Measurements from ENCODE around the gene WBP11. TPM values are rescaled to one million over a fixed set of nuclear protein-coding genes. Genes with fewer than 3 reads are reported as not detected.

The WBP11 gene
- total and polyA plus RNA-seq, 5 donors: 19.3 to 63.7 (median 53.2) TPM

- peaks cover 8% of the 10 kb centered on the region for H3K4me1 ChIP-seq (ENCODE audit: control insufficient read depth, insufficient read depth, low read length)
- H3K27me3 ChIP-seq (ENCODE audit: control insufficient read depth, insufficient read depth): no peaks in the 10 kb centered on the region
- H3K9me3 ChIP-seq (ENCODE audit: control insufficient read depth, low read length): no peaks in the 10 kb centered on the region
- no peak overlapping the region for H3K27ac ChIP-seq (ENCODE audit: low read length)
- peak overlapping the region; percentile 80 for H3K4me3 ChIP-seq (ENCODE audit: low read length)
- intact Hi-C loops (cut with DNase I): loop anchor here in 2 of 4 donors (5.0 to 10.0 kb wide), 2 partner anchors 68 to 150 kb away; a partner anchor contains a TSS
- DNase-seq (no peak), ATAC-seq (no peak)
- WGBS: 54% methylated on average over 3 of the region's 3 CpGs
These were observed 39.0 kb upstream of the WBP11 start for GRCh38 chr12:14842315-14842714.

DNA sequence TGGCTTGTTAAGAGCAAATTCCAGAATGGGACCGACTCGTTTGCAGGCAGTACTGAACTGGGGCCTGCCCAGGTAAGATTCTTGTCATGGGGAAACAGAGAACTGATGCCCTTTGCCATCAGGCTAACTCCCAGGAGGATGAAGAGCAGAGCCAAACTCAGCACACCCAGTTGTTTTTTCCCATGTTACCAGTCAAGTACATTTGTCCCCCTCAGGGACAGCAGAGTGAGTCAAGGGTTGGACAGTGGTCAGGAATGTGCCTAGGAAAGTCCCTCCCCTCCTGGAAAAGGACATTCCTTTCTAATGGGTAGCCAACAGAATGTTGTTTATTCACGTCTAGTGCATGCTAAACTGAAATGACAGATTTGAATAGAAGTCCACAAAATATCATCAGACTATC is 38.5 kb upstream of the WBP11 start:
- peak; percentile 75 to 83 (median 78) for DNase-seq
- 18% methylated on average over 3 of the region's 3 CpGs for WGBS
- intact Hi-C loops (cut with DNase I): loop anchor here in 2 of 4 donors (5.0 to 10.0 kb wide), 2 partner anchors 67 to 151 kb away; a partner anchor contains a TSS
- H3K9me3 ChIP-seq (ENCODE audit: control insufficient read depth, low read length): no peaks in the 10 kb centered on the region
- no peaks in the 10 kb centered on the region for H3K27me3 ChIP-seq (ENCODE audit: control insufficient read depth, insufficient read depth)
- ATAC-seq: peak; percentile 91 to 92
- peaks cover 8% of the 10 kb centered on the region for H3K4me1 ChIP-seq (ENCODE audit: control insufficient read depth, insufficient read depth, low read length)
- peak overlapping the region; percentile 80 for H3K4me3 ChIP-seq (ENCODE audit: low read length)
- H3K27ac ChIP-seq (ENCODE audit: low read length): peak overlapping the region; percentile 94

DNA sequence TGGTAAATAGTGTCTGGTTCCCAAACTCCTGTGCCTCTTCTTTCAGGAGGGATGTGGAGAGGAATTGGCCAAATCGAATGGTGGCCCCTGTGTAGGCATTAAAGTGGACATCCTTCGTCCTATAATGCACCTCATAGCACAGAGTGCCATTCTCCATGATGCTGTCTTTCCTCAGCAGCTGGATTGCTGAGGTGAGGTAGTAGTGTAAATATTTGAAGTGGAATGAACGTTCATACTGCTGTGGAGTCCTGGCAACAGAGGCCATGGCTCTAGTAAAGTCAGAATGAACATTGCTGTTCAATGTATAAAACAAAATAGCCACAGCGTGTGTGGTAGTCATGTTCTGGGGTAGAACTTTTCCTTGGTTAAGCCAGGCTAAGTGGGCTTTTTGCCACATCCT is 37.3 kb upstream of the WBP11 start:
- ATAC-seq (no peak), DNase-seq (no peak)
- 86% methylated on average over 4 of the region's 4 CpGs for WGBS
- Histone ChIP-seq H3K27me3 (ENCODE audit: control insufficient read depth, insufficient read depth) (no peaks in the 10 kb centered on the region), H3K4me3 (ENCODE audit: low read length) (peak overlapping the region; percentile 80), H3K27ac (ENCODE audit: low read length) (peak overlapping the region; percentile 62), H3K4me1 (ENCODE audit: control insufficient read depth, insufficient read depth, low read length) (peaks cover 11% of the 10 kb centered on the region), H3K9me3 (ENCODE audit: control insufficient read depth, low read length) (no peaks in the 10 kb centered on the region)
- intact Hi-C loops (cut with DNase I): loop anchor here in 2 of 4 donors (5.0 to 10.0 kb wide), 2 partner anchors 66 to 152 kb away; a partner anchor contains a TSS

- no peaks in the 10 kb centered on the region for H3K27me3 ChIP-seq (ENCODE audit: control insufficient read depth, insufficient read depth)
- DNase-seq: no peak
- H3K27ac ChIP-seq (ENCODE audit: low read length): no peak overlapping the region
- no peak for ATAC-seq
- peaks cover 11% of the 10 kb centered on the region for H3K4me1 ChIP-seq (ENCODE audit: control insufficient read depth, insufficient read depth, low read length)
- intact Hi-C loops (cut with DNase I): no loop called here
- 92% methylated on average over 1 of the region's 1 CpG for WGBS
- H3K9me3 ChIP-seq (ENCODE audit: control insufficient read depth, low read length): no peaks in the 10 kb centered on the region
- peak overlapping the region; percentile 33 for H3K4me3 ChIP-seq (ENCODE audit: low read length)
These were observed 36.0 kb upstream of the WBP11 start for GRCh38 chr12:14839262-14839661.

DNA sequence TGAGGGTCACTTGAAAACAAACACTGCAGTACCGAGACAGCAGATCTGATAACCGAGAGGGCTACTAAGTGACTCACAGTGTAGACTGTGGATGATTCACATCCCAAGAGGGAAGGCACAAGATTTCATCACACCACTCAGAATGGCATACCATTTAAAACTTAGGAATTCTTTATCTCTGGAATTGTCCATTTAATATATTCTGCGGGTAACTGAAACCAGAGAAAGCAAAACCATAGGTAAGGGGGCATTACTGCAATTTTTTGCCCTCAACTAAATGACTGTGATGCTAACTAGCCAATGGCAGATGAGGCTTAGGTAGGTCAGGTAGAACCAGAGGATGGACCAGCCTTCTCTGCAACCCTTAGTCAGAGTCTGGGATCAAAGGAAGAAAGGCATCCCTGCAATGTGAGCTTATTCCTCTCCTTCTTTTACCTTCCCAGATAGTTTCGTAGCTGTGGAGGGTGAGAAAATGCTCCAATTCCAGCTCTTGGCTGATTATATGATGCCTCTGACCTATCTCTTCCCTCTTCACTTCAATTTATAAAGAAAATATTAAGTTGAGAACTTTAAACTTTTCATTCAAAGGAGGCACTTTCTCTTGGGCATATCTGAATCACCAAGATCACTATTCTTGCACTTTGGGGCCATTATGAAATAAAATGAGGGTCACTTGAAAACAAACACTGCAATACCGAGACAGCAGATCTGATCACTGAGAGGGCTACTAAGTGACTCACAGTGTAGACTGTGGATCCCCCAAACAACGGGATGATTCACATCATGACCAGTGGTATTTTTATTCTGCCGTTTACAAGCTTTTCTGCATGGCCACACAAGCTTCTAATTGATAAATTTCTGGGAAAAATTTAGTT is 33.3 kb upstream of the WBP11 start:
- Histone ChIP-seq H3K27ac (ENCODE audit: low read length) (peak overlapping the region; percentile 39), H3K27me3 (ENCODE audit: control insufficient read depth, insufficient read depth) (no peaks in the 10 kb centered on the region), H3K4me3 (ENCODE audit: low read length) (peak overlapping the region; percentile 15), H3K9me3 (ENCODE audit: control insufficient read depth, low read length) (no peaks in the 10 kb centered on the region), H3K4me1 (ENCODE audit: control insufficient read depth, insufficient read depth, low read length) (peaks cover 9% of the 10 kb centered on the region)
- intact Hi-C loops (cut with DNase I): no loop called here
- ATAC-seq (peak; percentile 79 to 88), DNase-seq (no peak)
- WGBS: 69% methylated on average over 7 of the region's 7 CpGs

DNA sequence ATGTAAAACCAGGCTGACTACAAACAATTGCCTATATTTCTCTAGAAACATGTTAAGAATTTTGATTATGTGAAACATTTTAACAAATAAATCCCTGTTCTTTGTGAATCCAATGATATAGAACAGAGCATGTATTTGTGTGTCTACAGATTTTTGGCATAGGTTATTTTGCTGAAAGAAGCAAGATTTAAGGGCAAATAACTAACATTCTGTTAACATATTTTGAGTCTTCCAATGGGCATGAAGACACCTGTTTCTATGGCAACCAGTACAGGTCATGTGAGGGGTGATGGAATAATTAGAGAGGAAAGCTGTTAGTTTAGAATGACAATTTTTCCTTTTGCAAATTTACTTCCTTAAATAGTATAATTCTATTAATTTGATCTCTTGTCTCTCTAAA is 31.2 kb upstream of the WBP11 start:
- intact Hi-C loops (cut with DNase I): no loop called here
- Histone ChIP-seq H3K9me3 (ENCODE audit: control insufficient read depth, low read length) (no peaks in the 10 kb centered on the region), H3K4me1 (ENCODE audit: control insufficient read depth, insufficient read depth, low read length) (peaks cover 3% of the 10 kb centered on the region), H3K27me3 (ENCODE audit: control insufficient read depth, insufficient read depth) (no peaks in the 10 kb centered on the region), H3K4me3 (ENCODE audit: low read length) (no peak overlapping the region), H3K27ac (ENCODE audit: low read length) (no peak overlapping the region)
- ATAC-seq (no peak), DNase-seq (no peak)

DNA sequence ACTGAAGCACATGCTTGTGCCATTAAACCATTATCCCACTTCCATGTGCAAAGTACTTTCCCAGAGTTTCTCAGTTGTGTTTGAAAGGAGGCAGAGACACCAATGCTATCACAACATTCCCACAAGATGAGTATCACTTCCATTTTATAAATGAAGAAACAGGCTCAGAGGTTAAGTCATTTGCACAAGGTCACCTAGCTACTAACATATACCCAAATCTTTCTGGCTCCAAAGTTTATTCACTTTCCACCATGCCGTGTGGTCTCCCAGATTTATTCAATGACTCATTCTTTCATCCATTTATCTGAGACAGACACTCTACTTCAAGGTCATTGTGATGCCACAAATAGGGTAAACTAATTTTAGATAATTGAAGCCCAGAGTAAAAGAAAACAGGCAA is 30.7 kb upstream of the WBP11 start:
- Histone ChIP-seq H3K4me1 (ENCODE audit: control insufficient read depth, insufficient read depth, low read length) (peaks cover 3% of the 10 kb centered on the region), H3K27me3 (ENCODE audit: control insufficient read depth, insufficient read depth) (no peaks in the 10 kb centered on the region), H3K4me3 (ENCODE audit: low read length) (no peak overlapping the region), H3K9me3 (ENCODE audit: control insufficient read depth, low read length) (no peaks in the 10 kb centered on the region), H3K27ac (ENCODE audit: low read length) (no peak overlapping the region)
- intact Hi-C loops (cut with DNase I): no loop called here
- WGBS: 18% methylated on average over 1 of the region's 1 CpG
- ATAC-seq (peak in 1 of 2 donors; percentile 42), DNase-seq (no peak)

GRCh38 chr12:14833336-14833735 is 30.1 kb upstream of the WBP11 start:
- ATAC-seq (no peak), DNase-seq (no peak)
- Histone ChIP-seq H3K9me3 (ENCODE audit: control insufficient read depth, low read length) (no peaks in the 10 kb centered on the region), H3K4me1 (ENCODE audit: control insufficient read depth, insufficient read depth, low read length) (peaks cover 3% of the 10 kb centered on the region), H3K27ac (ENCODE audit: low read length) (no peak overlapping the region), H3K27me3 (ENCODE audit: control insufficient read depth, insufficient read depth) (no peaks in the 10 kb centered on the region), H3K4me3 (ENCODE audit: low read length) (no peak overlapping the region)
- 89% methylated on average over 3 of the region's 3 CpGs for WGBS
- intact Hi-C loops (cut with DNase I): no loop called here

GRCh38 chr12:14828892-14829291 is 25.6 kb upstream of the WBP11 start:
- Histone ChIP-seq H3K9me3 (ENCODE audit: control insufficient read depth, low read length) (no peaks in the 10 kb centered on the region), H3K27ac (ENCODE audit: low read length) (no peak overlapping the region), H3K4me1 (ENCODE audit: control insufficient read depth, insufficient read depth, low read length) (no peaks in the 10 kb centered on the region), H3K27me3 (ENCODE audit: control insufficient read depth, insufficient read depth) (no peaks in the 10 kb centered on the region), H3K4me3 (ENCODE audit: low read length) (no peak overlapping the region)
- intact Hi-C loops (cut with DNase I): no loop called here
- DNase-seq (no peak), ATAC-seq (peak in 1 of 2 donors; percentile 59)

DNA sequence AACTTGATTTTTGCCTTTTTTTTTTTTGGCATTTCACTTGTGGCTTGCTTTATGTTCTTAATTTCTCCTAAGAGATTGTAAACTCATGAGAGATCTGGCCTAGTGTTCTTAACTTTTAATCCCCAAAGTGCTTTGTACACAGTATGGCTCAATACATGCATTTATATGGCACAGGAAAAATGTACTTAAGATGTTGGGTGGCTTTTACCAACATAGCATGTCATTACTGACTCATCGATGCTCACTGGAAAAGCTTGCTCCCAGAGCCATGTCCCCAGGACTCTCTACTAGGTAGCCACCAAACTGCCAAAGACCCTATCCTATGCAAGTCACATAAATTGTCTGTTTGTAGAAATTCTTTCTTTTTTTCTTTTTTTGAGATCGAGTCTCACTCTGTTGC is 23.8 kb upstream of the WBP11 start:
- 90% methylated on average over 2 of the region's 2 CpGs for WGBS
- Histone ChIP-seq H3K4me1 (ENCODE audit: control insufficient read depth, insufficient read depth, low read length) (no peaks in the 10 kb centered on the region), H3K9me3 (ENCODE audit: control insufficient read depth, low read length) (no peaks in the 10 kb centered on the region), H3K4me3 (ENCODE audit: low read length) (no peak overlapping the region), H3K27ac (ENCODE audit: low read length) (no peak overlapping the region), H3K27me3 (ENCODE audit: control insufficient read depth, insufficient read depth) (no peaks in the 10 kb centered on the region)
- no peak for DNase-seq
- intact Hi-C loops (cut with DNase I): no loop called here
- ATAC-seq: no peak

DNA sequence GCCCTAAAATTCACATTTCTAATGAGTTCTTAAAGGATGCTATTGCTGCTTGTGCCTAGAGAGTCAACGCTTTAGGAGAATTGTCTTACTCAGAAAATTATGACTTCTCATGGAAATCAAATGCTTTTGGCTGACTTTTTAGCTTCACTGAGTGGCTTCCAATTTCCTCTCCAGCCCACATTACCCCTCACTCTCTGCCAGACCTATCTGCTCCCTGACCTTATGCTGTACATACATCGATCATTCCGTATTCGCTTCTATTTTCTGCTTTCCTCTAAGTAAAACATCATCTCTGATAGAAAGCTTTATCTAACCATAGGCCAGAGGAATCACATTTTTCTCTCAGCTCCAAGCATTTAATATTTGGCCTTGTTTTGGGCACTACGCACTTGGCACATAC is 23.2 kb upstream of the WBP11 start:
- DNase-seq: no peak
- ATAC-seq: no peak
- 49% methylated on average over 5 of the region's 5 CpGs for WGBS
- H3K27ac ChIP-seq (ENCODE audit: low read length): peak overlapping the region; percentile 75
- H3K9me3 ChIP-seq (ENCODE audit: control insufficient read depth, low read length): no peaks in the 10 kb centered on the region
- H3K4me1 ChIP-seq (ENCODE audit: control insufficient read depth, insufficient read depth, low read length): no peaks in the 10 kb centered on the region
- no peak overlapping the region for H3K4me3 ChIP-seq (ENCODE audit: low read length)
- intact Hi-C loops (cut with DNase I): no loop called here
- H3K27me3 ChIP-seq (ENCODE audit: control insufficient read depth, insufficient read depth): no peaks in the 10 kb centered on the region

Measured in right cardiac atrium (tissue), 5 donors.